ENCODE results near the gene ZFAND2B.

The ZFAND2B gene

GRCh38 chr2:219234331-219234730 is 27.7 kb downstream of the ZFAND2B start:
- H3K4me3 ChIP-seq (replicated peaks; ENCODE audit: low read depth, low read length) = no peak overlapping the region
- no peak for DNase-seq (ENCODE audit: extremely low read depth, low read depth)
- TF ChIP-seq CTCF (IDR thresholded peaks at IDR 0.05; ENCODE audit: low read depth, low read length, missing control alignments) = no peak

GRCh38 chr2:219243291-219243761 is 36.7 kb downstream of the ZFAND2B start:
- no peak for TF ChIP-seq CTCF (IDR thresholded peaks at IDR 0.05; ENCODE audit: low read depth, low read length, missing control alignments)
- no peak for DNase-seq (ENCODE audit: extremely low read depth, low read depth)
- no peak overlapping the region for H3K4me3 ChIP-seq (replicated peaks; ENCODE audit: low read depth, low read length)

- peak overlapping the region; percentile 84 for H3K4me3 ChIP-seq (replicated peaks; ENCODE audit: low read depth, low read length)
- no peak for TF ChIP-seq CTCF (IDR thresholded peaks at IDR 0.05; ENCODE audit: low read depth, low read length, missing control alignments)
- no peak for DNase-seq (ENCODE audit: extremely low read depth, low read depth)
Observed at GRCh38 chr2:219244789-219245147, 38.2 kb downstream of the ZFAND2B start.

GRCh38 chr2:219245148-219245898 is 38.7 kb downstream of the ZFAND2B start, which contains the start of the genes GLB1L and STK16:
GLB1L (minus strand) TSS chr2:219245444; CDS start chr2:219243573, 1,871 bp downstream.
STK16 (plus strand) TSS chr2:219245479; CDS start chr2:219246000, 521 bp downstream.
- peak; percentile 81 for DNase-seq (ENCODE audit: extremely low read depth, low read depth)
- peak within 1 kb of the TSS; percentile 84 for H3K4me3 ChIP-seq (replicated peaks; ENCODE audit: low read depth, low read length)
- no peak for TF ChIP-seq CTCF (IDR thresholded peaks at IDR 0.05; ENCODE audit: low read depth, low read length, missing control alignments)

- H3K4me3 ChIP-seq (replicated peaks; ENCODE audit: low read depth, low read length) = peak overlapping the region; percentile 84
- TF ChIP-seq CTCF (IDR thresholded peaks at IDR 0.05; ENCODE audit: low read depth, low read length, missing control alignments) = no peak
- no peak for DNase-seq (ENCODE audit: extremely low read depth, low read depth)
Observed at GRCh38 chr2:219245899-219246230, 39.3 kb downstream of the ZFAND2B start.

- no peak for DNase-seq (ENCODE audit: extremely low read depth, low read depth)
- H3K4me3 ChIP-seq (replicated peaks; ENCODE audit: low read depth, low read length) = peak overlapping the region; percentile 84; the same call in 1 of the 2 replicates
- no peak for TF ChIP-seq CTCF (IDR thresholded peaks at IDR 0.05; ENCODE audit: low read depth, low read length, missing control alignments)
Observed at GRCh38 chr2:219246559-219246958, 40.0 kb downstream of the ZFAND2B start.
